AG08395 (cell line): ENCODE measurements around the gene MYCT1.
A peak's percentile ranks its signal among the peaks of the same experiment; 100 is the strongest.
"Not testable (repeated sequence)": the region's sequence is repeated elsewhere in the genome, so short reads cannot be mapped to it uniquely, and the experiment has no call there.

ENCODE experiments used
- DNase-seq: peaks from one replicate; pipeline ENCODE4 v3.0.0; 2012; ENCODE audit warnings: mixed read lengths, low spot score

MYCT1 gene

GRCh38 chr6:152697634-152698033 lies at the start of gene MYCT1:
Gene MYCT1, plus strand, starts transcription at chr6:152697897. Its CDS starts 6 bp downstream, at chr6:152697903.
- DNase-seq = no peak

GRCh38 chr6:152648105-152648504 lies 49.6 kb upstream of the MYCT1 start:
- DNase-seq = peak; percentile 48

- peak; percentile 20 for DNase-seq
Observed at GRCh38 chr6:152651986-152652385, 45.7 kb upstream of the MYCT1 start.

GRCh38 chr6:152661776-152662175 lies 35.9 kb upstream of the MYCT1 start:
- no peak for DNase-seq

DNA sequence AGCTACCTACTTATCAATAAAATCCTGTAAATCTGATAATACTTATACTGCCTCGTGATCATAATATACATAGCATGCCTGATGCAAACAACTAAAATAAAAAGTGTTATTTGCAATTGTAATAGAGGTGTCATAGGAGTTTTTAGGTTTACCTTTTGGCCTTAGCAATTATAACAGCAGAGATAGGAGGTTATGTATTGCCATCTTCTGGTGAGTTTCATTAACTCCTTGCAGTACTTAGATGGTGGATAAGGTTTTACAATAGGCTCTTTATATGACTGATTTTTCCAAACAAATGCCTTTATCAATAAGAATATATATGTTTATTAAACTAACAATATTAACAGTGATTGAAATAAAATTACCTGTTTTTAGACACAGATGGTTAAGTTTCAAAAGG lies 27.8 kb upstream of the MYCT1 start:
- peak; percentile 11 for DNase-seq

GRCh38 chr6:152671171-152671570 lies 26.5 kb upstream of the MYCT1 start:
- no peak for DNase-seq

- DNase-seq = no peak
Observed at GRCh38 chr6:152673236-152673635, 24.5 kb upstream of the MYCT1 start.

DNA sequence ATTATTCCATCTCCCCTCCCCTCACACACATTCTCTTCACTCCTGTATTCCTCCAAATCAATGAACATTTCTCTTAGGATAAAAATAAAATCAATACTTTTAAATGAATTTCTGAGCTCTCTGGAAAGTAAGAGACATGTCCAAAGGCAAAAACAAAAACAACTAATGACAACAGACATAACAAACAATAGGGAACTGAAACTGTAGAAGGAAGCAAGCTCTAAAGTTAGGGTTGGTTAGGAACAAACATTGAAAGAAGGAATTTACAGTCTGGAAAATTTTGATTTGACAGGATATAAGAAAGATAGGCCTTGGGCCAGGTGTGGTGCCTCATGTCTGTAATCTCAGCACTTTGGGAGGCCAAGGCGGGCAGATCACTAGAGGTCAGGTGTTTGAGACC lies 17.5 kb upstream of the MYCT1 start:
- no peak for DNase-seq

DNA sequence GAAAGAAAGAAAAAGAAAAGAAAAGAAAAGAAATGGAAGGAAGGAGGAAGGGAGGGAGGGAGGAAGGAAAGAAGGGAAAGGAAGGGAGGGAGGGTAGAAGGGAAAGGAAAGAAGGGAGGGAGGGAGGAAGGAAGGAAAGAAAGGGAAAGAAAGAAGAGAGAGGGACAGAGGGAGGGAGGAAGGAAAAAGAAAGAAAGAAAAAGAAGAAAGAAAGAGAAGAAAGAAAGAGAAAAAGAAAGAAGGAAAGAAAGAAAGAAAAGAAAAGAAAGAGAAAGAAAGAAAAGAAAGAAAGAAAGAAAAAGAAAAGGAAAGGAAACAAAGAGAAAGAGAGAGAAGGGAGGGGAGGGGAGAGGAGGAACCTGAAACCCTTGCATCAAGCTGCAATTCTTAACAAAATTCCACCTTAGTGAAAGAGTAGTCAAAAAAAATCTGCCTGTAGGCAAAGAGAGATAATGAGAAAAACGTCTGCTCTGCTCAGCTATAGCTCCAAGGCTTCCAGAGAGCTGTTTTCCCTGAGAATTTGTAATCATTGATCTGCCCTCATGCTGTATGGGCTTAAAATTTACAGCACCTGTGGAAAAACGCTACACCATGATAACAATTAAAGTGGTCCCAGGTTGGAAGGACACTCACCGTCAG lies 16.7 kb upstream of the MYCT1 start:
- no peak for DNase-seq

GRCh38 chr6:152682141-152682540 lies 15.6 kb upstream of the MYCT1 start:
- no peak for DNase-seq

DNA sequence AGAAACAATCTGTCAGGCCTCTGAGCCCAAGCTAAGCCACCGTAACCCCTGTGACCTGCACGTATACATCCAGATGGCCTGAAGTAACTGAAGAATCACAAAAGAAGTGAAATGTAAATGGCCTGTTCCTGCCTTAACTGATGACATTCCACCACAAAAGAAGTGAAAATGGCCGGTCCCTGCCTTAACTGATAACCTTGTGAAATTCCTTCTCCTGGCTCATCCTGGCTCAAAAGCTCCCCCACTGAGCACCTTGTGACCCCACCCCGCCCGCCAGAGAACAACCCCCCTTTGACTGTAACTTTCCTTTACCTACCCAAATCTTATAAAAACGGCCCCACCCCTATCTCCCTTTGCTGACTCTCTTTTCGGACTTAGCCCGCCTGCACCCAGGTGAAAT lies 14.8 kb upstream of the MYCT1 start:
- DNase-seq = not testable (repeated sequence)

- no peak for DNase-seq
Observed at GRCh38 chr6:152685819-152686218, 11.9 kb upstream of the MYCT1 start.

- no peak for DNase-seq
Observed at GRCh38 chr6:152695372-152696045, 2.2 kb upstream of the MYCT1 start.

- DNase-seq = peak; percentile 20
Observed at GRCh38 chr6:152696522-152696921, 1.2 kb upstream of the MYCT1 start.

DNA sequence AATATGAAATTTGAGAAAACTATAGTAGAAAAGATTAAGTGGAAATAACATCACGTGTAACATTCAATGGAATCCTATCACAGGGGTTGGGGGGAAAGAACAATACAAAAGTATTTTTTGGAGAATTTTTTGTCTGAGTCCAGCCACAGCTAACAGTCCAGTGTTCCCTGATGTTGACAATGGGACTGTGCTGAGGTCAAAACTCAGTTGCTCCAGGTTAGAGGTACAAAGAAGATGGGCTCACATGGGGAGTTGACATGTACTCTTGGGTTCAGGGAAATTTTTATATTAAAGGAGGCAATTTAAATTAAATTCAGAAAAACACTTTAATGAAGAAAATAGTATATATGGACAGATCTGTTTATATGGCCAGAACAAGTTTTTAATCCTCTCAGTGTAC lies 995 bp downstream of the MYCT1 start:
- DNase-seq = no peak

DNA sequence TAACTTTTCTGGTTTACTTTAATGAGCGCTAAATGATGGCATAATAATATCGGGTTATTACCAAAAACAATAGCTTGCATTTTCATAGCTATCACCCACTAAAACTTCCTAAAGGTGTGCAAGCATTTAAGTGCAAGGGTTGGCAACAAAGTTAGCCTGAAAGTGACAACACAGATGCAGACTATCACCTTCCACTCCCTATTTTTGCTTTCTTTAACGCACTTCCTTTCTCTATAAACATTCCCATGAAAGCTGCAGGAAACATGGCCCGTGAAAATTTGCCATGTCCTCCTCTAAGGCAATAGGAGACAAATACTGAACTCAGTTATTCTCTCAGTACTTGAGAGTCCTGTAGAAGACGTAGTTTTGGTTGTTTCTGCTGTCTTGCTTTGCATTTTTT lies 2.7 kb downstream of the MYCT1 start:
- no peak for DNase-seq

GRCh38 chr6:152701081-152701862 lies 3.6 kb downstream of the MYCT1 start:
- DNase-seq = peak; percentile 2

DNA sequence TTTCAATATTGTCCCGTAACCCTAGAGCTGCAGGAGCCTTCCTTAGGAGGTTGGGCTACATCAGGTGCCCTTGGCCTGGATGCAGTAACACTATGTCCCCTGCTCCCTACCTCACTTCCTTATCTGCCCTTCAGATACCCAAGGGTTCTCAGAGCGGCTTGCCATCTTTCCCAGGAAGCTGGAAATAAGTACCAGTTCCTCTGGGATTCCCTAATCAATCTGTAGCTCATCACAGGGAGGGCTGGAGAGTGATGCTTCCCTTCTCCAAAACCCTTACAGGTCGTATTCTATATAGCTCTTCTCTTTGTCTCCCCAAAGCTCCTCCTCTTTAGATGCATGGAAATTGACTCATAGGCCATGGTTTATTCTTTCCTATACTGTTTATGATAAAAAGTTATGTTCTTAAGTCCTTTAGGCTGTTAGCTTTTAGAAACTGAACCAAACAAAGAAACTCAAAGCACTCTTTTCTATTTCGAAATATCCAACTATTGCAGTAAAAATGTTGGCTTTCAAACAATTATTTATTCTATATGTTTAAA lies 4.2 kb downstream of the MYCT1 start:
- no peak for DNase-seq

GRCh38 chr6:152703750-152704149 lies 6.1 kb downstream of the MYCT1 start:
- DNase-seq = not testable (repeated sequence)

DNA sequence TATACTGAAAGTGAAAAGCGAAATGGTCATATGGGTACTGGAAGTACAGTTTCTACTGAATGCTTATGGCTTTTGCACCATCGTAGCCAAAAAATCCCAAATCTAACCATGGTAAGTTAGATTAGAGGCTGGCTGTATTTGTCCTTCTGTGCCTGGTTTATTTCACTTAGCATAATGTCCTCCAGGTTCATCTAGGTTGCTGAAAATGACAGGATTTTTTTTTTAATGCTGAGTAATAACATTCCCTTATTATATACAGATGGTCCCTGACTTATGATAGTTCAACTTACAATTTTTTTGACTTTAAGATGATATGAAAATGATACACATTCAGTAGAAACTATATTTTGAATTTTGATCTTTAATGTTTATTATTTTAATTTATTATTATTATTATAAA lies 7.6 kb downstream of the MYCT1 start:
- no peak for DNase-seq

GRCh38 chr6:152716322-152716721 lies 18.6 kb downstream of the MYCT1 start:
- DNase-seq = no peak

DNA sequence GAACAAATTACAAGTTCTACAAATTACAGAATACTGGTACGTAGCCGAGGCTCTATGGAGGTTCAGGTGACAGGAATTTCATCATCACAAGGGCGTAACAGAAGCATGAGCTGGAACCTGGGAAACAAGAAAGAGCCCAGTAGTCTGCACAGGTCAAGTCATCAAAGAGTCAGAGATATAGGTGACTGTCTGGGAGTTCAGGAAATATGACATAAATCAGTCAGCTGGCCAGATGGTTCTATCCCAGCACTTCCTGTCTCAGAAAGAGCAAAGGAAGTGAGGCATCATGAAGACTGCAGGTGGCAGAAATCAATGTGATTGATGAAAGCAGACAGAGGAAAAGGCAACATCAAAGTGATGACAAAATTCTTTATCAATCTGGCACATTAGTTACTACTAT lies 23.3 kb downstream of the MYCT1 start:
- DNase-seq = no peak

- no peak for DNase-seq
Observed at GRCh38 chr6:152721956-152722355, 24.3 kb downstream of the MYCT1 start.
